Endothelial cell of umbilical vein (primary cell): ENCODE data around the gene NQO2. TPM values are rescaled to one million over a fixed set of nuclear protein-coding genes. Genes with fewer than 3 reads are reported as not detected.

ENCODE experiments used
- BruUV-seq: library from RNA; stranded (reverse); fragments of 400-500 nt; replicated peaks from 2 replicates; lab custom pipeline; 2021; lab: Mats Ljungman, UMichigan
- CTCF ChIA-PET: fragments of 300-600, 350-600 bp; sonication (Branson Sonifier 250); formaldehyde crosslinking; loops from one replicate; lab custom pipeline; 2021; ENCODE audit warnings: antibody characterized with exemption, inconsistent platforms; lab: Charles Lee
- POLR2A ChIA-PET: fragments of 300-600, 350-600 bp; sonication (Branson Sonifier 250); formaldehyde crosslinking; loops from one replicate; lab custom pipeline; 2021; ENCODE audit warnings: antibody characterized with exemption, inconsistent platforms; lab: Charles Lee
- DNase-seq: peaks from one replicate; pipeline ENCODE4 v3.0.0-alpha.2; 2011; ENCODE audit warnings: low read depth, low spot score
- FAIRE-seq: peaks from 2 replicates; lab custom pipeline; 2011; peaks lifted over from hg19 to GRCh38; lab: Jason Lieb, UNC
- H2AFZ ChIP-seq: 2 replicates; pipeline ENCODE4 v1.6.0; 2012; ENCODE audit warnings: low read depth, low read length, control low read depth, inconsistent platforms
- H3K27ac ChIP-seq: 2 replicates; pipeline ENCODE4 v1.5.1; 2011; ENCODE audit warnings: low read depth, mild to moderate bottlenecking, control low read depth, low read length, moderate library complexity; ENCODE audit not compliant: insufficient read depth
- H3K27me3 ChIP-seq, 2 experiments: 2 replicates each; pipeline versions ENCODE4 v1.6.0 to v1.6.1; 2011; ENCODE audit warnings: low read length in 2 of 2, mixed read lengths in 1 of 2; ENCODE audit not compliant: control insufficient read depth in 2 of 2, insufficient read depth in 2 of 2
- H3K36me3 ChIP-seq, 2 experiments: 2 replicates in 1 of 2; 3 replicates in 1 of 2; pipeline ENCODE4 v1.5.1; 2011; ENCODE audit warnings: low read length in 2 of 2, mild to moderate bottlenecking in 1 of 2, moderate library complexity in 1 of 2; ENCODE audit not compliant: control insufficient read depth in 2 of 2, insufficient read depth in 2 of 2; ENCODE audit errors: extremely low read depth in 1 of 2
- H3K4me1 ChIP-seq: 3 replicates; pipeline ENCODE4 v1.5.1; 2011; ENCODE audit warnings: mild to moderate bottlenecking, low read length; ENCODE audit not compliant: control insufficient read depth, insufficient read depth; ENCODE audit errors: extremely low read depth
- H3K4me2 ChIP-seq: 2 replicates; pipeline ENCODE4 v1.6.1; 2011; ENCODE audit warnings: low read length, control low read depth, mixed read lengths; ENCODE audit not compliant: insufficient read depth
- H3K4me3 ChIP-seq, 3 experiments: fragments of 200-600 bp in 1 of 3; sonication (generic), shearing (Covaris generic) in 1 of 3; replicated peaks in 1 of 3; 2 replicates each; pipeline ENCODE4 v1.5.1; 2011 to 2016; ENCODE audit warnings: control low read depth in 3 of 3, low read length in 3 of 3, mild to moderate bottlenecking in 2 of 3, inconsistent platforms in 1 of 3, low read depth in 1 of 3, moderate library complexity in 1 of 3; ENCODE audit not compliant: insufficient read depth in 1 of 3
- H3K79me2 ChIP-seq: 2 replicates; pipeline ENCODE4 v1.6.0; 2012; ENCODE audit warnings: low read length, inconsistent platforms; ENCODE audit not compliant: control insufficient read depth, insufficient read depth
- H3K9ac ChIP-seq: replicated peaks from 2 replicates; pipeline ENCODE3; 2011; ENCODE audit warnings: low read length, control low read depth; ENCODE audit not compliant: insufficient read depth; ENCODE audit errors: extremely low read depth
- H3K9me1 ChIP-seq: replicated peaks from 3 replicates; pipeline ENCODE4 v1.6.0; 2011; ENCODE audit warnings: mild to moderate bottlenecking, low read length; ENCODE audit not compliant: control insufficient read depth, insufficient read depth; ENCODE audit errors: extremely low read depth
- H3K9me3 ChIP-seq: replicated peaks from 2 replicates; pipeline ENCODE4 v1.5.1; 2012; ENCODE audit warnings: low read length, inconsistent platforms; ENCODE audit not compliant: control insufficient read depth, insufficient read depth
- H4K20me1 ChIP-seq: replicated peaks from 2 replicates; pipeline ENCODE3; 2011; ENCODE audit warnings: mild to moderate bottlenecking, low read length; ENCODE audit not compliant: control insufficient read depth, insufficient read depth; ENCODE audit errors: extremely low read depth
- EZH2 ChIP-seq: IDR thresholded peaks from 2 replicates; pipeline ENCODE4 v1.6.1; 2012; ENCODE audit warnings: borderline replicate concordance, low read depth, mild to moderate bottlenecking, moderate library complexity, low read length, inconsistent platforms; ENCODE audit not compliant: severe bottlenecking
- FOS ChIP-seq: IDR thresholded peaks from 2 replicates; pipeline ENCODE4 v1.6.1; 2011; ENCODE audit warnings: mild to moderate bottlenecking, low read length, moderate library complexity, borderline replicate concordance; ENCODE audit not compliant: insufficient read depth
- GATA2 ChIP-seq: IDR thresholded peaks from 2 replicates; pipeline ENCODE4 v1.7.0; 2011; ENCODE audit warnings: low read depth, mild to moderate bottlenecking, moderate library complexity, mixed read lengths, low read length; ENCODE audit not compliant: insufficient read length, insufficient read depth
- JUN ChIP-seq: IDR thresholded peaks from 2 replicates; pipeline ENCODE4 v1.6.1; 2011; ENCODE audit warnings: borderline replicate concordance, low read depth; ENCODE audit not compliant: insufficient read length, insufficient read depth
- MYC ChIP-seq: IDR thresholded peaks from one replicate; pipeline ENCODE4 v1.6.1; 2011; ENCODE audit warnings: mild to moderate bottlenecking, low read depth, low read length
- POLR2A ChIP-seq: IDR thresholded peaks from 2 replicates; pipeline ENCODE4 v1.6.1; 2012; ENCODE audit warnings: low read depth, mild to moderate bottlenecking, control low read depth, low read length
- POLR2AphosphoS5 ChIP-seq: IDR thresholded peaks from 2 replicates; pipeline ENCODE4 v1.6.1; 2012; ENCODE audit warnings: low read depth, mild to moderate bottlenecking, control low read depth, low read length, moderate library complexity; ENCODE audit not compliant: insufficient read depth
- dilution Hi-C: fragments of 300-500 bp; cut with MboI; formaldehyde crosslinking; loops from one replicate; pipeline ENCODE4 v1.15.0; 2019; ENCODE audit warnings: low sequenced_read_pairs; ENCODE audit not compliant: extremely low pct_ligation_motif_present
- intact Hi-C: fragments of 100-400 bp; cut with micrococcal nuclease; formaldehyde crosslinking; loops from one replicate; pipeline ENCODE4 v1.10.0; 2022
- polyA plus RNA-seq, 4 experiments: library from polyadenylated mRNA; depleted of rRNA in 3 of 4; stranded (reverse) in 3 of 4; unstranded in 1 of 4; fragments of >200 nt; gene quantifications; 2 replicates each; pipeline versions ENCODE4 v1.2.1 to v1.2.3, GENCODE V29; 2011 to 2012; ENCODE audit warnings: missing spikeins in 1 of 4
- total RNA-seq: library from RNA; stranded (reverse); gene quantifications from 2 replicates; pipeline ENCODE4 v1.2.3, GENCODE V29; 2021

NQO2 gene
- total and polyA plus RNA-seq, 2 donors (not counting 3 experiments of a cell fraction or from before 2014, with no cell fraction given): 27.6 to 48.0 TPM

DNA sequence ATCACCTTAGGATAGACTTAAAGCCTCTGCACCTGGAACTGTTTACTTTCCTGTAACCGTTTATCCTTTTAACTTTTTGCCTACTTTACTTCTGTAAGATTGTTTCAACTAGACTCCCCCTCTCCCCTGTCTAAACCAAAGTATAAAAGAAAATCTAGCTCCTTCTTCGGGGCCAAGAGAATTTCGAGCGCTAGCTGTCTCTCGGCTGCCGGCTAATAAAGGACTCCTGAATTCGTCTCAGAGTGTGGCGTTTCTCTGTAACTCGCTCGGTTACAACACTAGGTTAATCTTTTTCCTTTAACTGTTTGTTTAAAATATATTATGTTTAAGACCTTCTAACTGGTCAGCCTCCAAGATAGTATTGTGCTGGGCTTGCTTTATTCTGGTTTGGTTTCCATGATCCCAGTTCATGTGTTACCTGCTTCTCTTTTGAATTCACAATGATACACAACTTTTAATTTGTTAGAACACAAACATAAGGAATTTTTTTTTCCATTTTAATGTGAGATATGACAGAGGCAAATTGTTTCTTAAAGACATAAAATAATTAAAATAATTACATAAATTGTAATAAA lies 8.7 kb upstream of the NQO2 start:
- H3K9me3 ChIP-seq: no peaks in the 10 kb centered on the region
- H3K27ac ChIP-seq: peak overlapping the region; percentile 84
- FAIRE-seq (peak; percentile 63), DNase-seq (no peak)
- BruUV-seq: no TSS peak
- peak overlapping the region; percentile 85 for H3K4me2 ChIP-seq
- peaks cover 0 to 1% of the 10 kb centered on the region in 2 experiments for H3K27me3 ChIP-seq
- peak overlapping the region; percentile 95 for H3K9ac ChIP-seq
- CTCF ChIA-PET: interaction anchor here (0.9 to 7.6 kb wide), 10 partner anchors 8 to 253 kb away, joined by 3 to 331 read pairs (median 12); partner anchors contain the start of gene NQO2
- POLR2A ChIA-PET: interaction anchor here (1.5 kb wide), 1 partner anchor 8 kb away, joined by 4 read pairs; the partner anchor contains the start of gene NQO2
- H3K4me3 ChIP-seq: peak overlapping the region; percentile 57 to 78 (median 68)
- peaks cover 15% of the 10 kb centered on the region for H3K4me1 ChIP-seq
- no peaks in the 10 kb centered on the region for H4K20me1 ChIP-seq
- H3K79me2 ChIP-seq: no peaks in the 10 kb centered on the region
- H3K36me3 ChIP-seq: no peaks in the 10 kb centered on the region
- peak overlapping the region; percentile 7 for H2AFZ ChIP-seq
- intact Hi-C loops (no loop called here), dilution Hi-C loops (no loop called here)
- TF ChIP-seq POLR2A: no peak
- no peak for TF ChIP-seq POLR2AphosphoS5
- no peak for TF ChIP-seq JUN
- no peak for TF ChIP-seq EZH2
- TF ChIP-seq MYC: no peak
- TF ChIP-seq FOS: no peak
- TF ChIP-seq GATA2: no peak
- H3K9me1 ChIP-seq: no peaks in the 10 kb centered on the region
